ENCODE measurements around the gene CCDC27. TPM values are rescaled to one million over a fixed set of nuclear protein-coding genes. Genes with fewer than 3 reads are reported as not detected.

The CCDC27 gene
- total RNA-seq, 4 donors from 2014 or later = not detected

- H3K4me3 ChIP-seq = no peak overlapping the region
- peaks cover 0 to 4% (median 0%) of the 10 kb centered on the region in 4 donors for H3K4me1 ChIP-seq
- intact Hi-C loops (cut with DNase I) = no loop called here
- TF ChIP-seq CTCF (IDR thresholded peaks at IDR 0.05) (no peak), POLR2AphosphoS5 (IDR thresholded peaks at IDR 0.05) (no peak), EP300 (IDR thresholded peaks at IDR 0.05) (no peak), POLR2A (IDR thresholded peaks at IDR 0.05; ENCODE audit: low read depth) (no peak)
- no peaks in the 10 kb centered on the region for H3K36me3 ChIP-seq
- no peak overlapping the region for H3K27ac ChIP-seq (replicated peaks in 1 of 4)
- H3K27me3 ChIP-seq = peaks cover 0 to 95% (median 9%) of the 10 kb centered on the region in 4 donors
- WGBS = 41% methylated on average over 10 of the region's 19 CpGs
- DNase-seq (ENCODE audit: extremely low spot score) = no peak
- no peaks in the 10 kb centered on the region for H3K9me3 ChIP-seq
These were observed 43.5 kb upstream of the CCDC27 start for GRCh38 chr1:3708791-3709190.

- Histone ChIP-seq H3K36me3 (no peaks in the 10 kb centered on the region), H3K9me3 (no peaks in the 10 kb centered on the region), H3K4me1 (peaks cover 0 to 11% (median 5%) of the 10 kb centered on the region in 4 donors), H3K27me3 (peaks cover 0 to 97% (median 9%) of the 10 kb centered on the region in 4 donors), H3K27ac (replicated peaks in 1 of 4) (no peak overlapping the region), H3K4me3 (no peak overlapping the region)
- WGBS = 85% methylated on average over 11 of the region's 15 CpGs
- intact Hi-C loops (cut with DNase I) = no loop called here
- DNase-seq (ENCODE audit: extremely low spot score) = no peak
- TF ChIP-seq POLR2A (IDR thresholded peaks at IDR 0.05; ENCODE audit: low read depth) (no peak), POLR2AphosphoS5 (IDR thresholded peaks at IDR 0.05) (no peak)
These were observed 42.0 kb upstream of the CCDC27 start for GRCh38 chr1:3710251-3710650.

GRCh38 chr1:3711381-3711779 is 40.9 kb upstream of the CCDC27 start:
- DNase-seq (ENCODE audit: extremely low spot score) = no peak
- H3K4me3 ChIP-seq = no peak overlapping the region
- H3K4me1 ChIP-seq = peaks cover 0 to 11% (median 5%) of the 10 kb centered on the region in 4 donors
- peaks cover 0 to 98% (median 9%) of the 10 kb centered on the region in 4 donors for H3K27me3 ChIP-seq
- 79% methylated on average over 4 of the region's 11 CpGs for WGBS
- H3K36me3 ChIP-seq = no peaks in the 10 kb centered on the region
- intact Hi-C loops (cut with DNase I) = no loop called here
- H3K27ac ChIP-seq (replicated peaks in 1 of 4) = no peak overlapping the region
- H3K9me3 ChIP-seq = no peaks in the 10 kb centered on the region
- TF ChIP-seq CTCF (IDR thresholded peaks at IDR 0.05) (no peak), EP300 (IDR thresholded peaks at IDR 0.05) (no peak), POLR2A (IDR thresholded peaks at IDR 0.05; ENCODE audit: low read depth) (no peak)

- H3K4me3 ChIP-seq = no peak overlapping the region
- H3K27me3 ChIP-seq = peaks cover 0 to 98% (median 12%) of the 10 kb centered on the region in 4 donors
- WGBS = 70% methylated on average over 18 of the region's 24 CpGs
- no peaks in the 10 kb centered on the region for H3K36me3 ChIP-seq
- intact Hi-C loops (cut with DNase I) = no loop called here
- no peak overlapping the region for H3K27ac ChIP-seq (replicated peaks in 1 of 4)
- H3K9me3 ChIP-seq = no peaks in the 10 kb centered on the region
- TF ChIP-seq POLR2AphosphoS5 (IDR thresholded peaks at IDR 0.05) (no peak), EP300 (IDR thresholded peaks at IDR 0.05) (no peak), POLR2A (IDR thresholded peaks at IDR 0.05; ENCODE audit: low read depth) (no peak), CTCF (IDR thresholded peaks at IDR 0.05) (no peak)
- DNase-seq (ENCODE audit: extremely low spot score) = no peak
- H3K4me1 ChIP-seq = peaks cover 0 to 11% (median 5%) of the 10 kb centered on the region in 4 donors
These were observed 40.3 kb upstream of the CCDC27 start for GRCh38 chr1:3711780-3712451.

- intact Hi-C loops (cut with DNase I) = no loop called here
- 73% methylated on average over 13 of the region's 19 CpGs for WGBS
- H3K9me3 ChIP-seq = no peaks in the 10 kb centered on the region
- DNase-seq (ENCODE audit: extremely low spot score) = no peak
- H3K27ac ChIP-seq (replicated peaks in 1 of 4) = no peak overlapping the region
- TF ChIP-seq EP300 (IDR thresholded peaks at IDR 0.05) = no peak
- TF ChIP-seq POLR2AphosphoS5 (IDR thresholded peaks at IDR 0.05) = no peak
- no peak for TF ChIP-seq CTCF (IDR thresholded peaks at IDR 0.05)
- TF ChIP-seq POLR2A (IDR thresholded peaks at IDR 0.05; ENCODE audit: low read depth) = no peak
- H3K4me1 ChIP-seq = peaks cover 0 to 11% (median 8%) of the 10 kb centered on the region in 4 donors
- peaks cover 0 to 98% (median 18%) of the 10 kb centered on the region in 4 donors for H3K27me3 ChIP-seq
- H3K4me3 ChIP-seq = no peak overlapping the region
- H3K36me3 ChIP-seq = no peaks in the 10 kb centered on the region
These were observed 39.4 kb upstream of the CCDC27 start for GRCh38 chr1:3712573-3713535.

Measured in esophagus muscularis mucosa (tissue), 4 donors.